Measurements from ENCODE around the gene ATP6V1B1.
"Not testable (repeated sequence)": the region's sequence is repeated elsewhere in the genome, so short reads cannot be mapped to it uniquely, and the experiment has no call there.

Gene ATP6V1B1

DNA sequence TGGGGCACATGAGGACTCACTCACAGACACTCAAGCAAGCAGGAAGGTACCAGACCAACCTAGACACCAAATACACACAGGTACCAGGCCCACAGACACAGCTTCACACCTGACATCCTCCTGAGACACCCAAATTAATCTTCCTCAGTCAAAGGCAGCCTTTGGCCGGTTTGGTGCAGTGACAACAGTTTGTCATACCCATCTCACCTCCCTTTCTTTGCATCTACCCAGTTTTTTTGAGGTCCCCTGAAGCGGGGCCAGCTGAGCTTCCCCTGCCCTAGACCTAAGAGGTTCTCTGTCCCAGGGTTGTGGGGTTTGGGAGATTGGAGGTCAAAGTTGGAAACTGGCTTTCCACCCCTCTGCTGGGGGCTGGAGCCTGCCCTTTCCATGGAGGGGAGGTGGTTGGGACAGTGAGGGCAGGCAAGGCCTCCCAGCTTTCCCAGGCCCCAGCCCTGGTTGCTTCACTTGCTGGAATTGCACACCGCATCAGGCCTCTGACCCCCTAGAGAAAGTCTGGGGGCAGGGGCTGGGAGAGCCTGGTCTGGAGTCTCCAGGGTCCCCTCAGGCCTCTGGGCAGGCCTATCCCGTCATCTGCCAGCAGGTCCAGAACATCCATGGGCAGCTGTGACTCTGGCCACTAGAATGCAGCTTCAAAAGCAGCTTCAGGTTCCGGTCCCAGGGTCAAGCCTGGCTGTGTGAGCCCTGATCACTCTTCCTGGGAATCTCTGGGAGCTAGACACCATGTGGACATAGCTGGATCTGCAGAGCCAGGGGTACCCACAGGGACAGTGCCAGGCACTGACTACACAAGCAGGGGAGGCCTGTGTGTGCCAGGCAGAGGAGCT lies 71.5 kb downstream of the ATP6V1B1 start:
- DNase-seq (ENCODE audit: low spot score) = no peak

DNA sequence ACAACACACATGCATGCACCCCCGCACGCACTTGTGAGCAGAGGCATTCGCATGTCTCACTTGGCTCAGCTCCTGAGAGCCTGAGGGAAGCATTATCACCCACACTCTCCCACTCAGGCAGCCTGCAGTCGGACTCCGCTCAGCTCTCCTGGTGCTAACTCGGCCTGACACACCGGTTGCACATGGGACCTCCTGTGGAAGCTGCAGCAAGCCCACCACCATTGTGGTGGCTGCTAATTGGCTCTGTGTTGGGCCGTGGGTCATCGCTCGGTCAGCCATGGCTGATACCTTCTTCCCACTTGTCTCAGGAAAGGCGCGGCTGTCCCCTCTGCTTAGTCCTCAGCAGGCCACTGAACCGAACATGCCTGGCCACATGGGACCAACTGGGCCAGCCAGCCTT lies 72.6 kb downstream of the ATP6V1B1 start:
- no peak for DNase-seq (ENCODE audit: low spot score)

GRCh38 chr2:71011786-71012185 lies 76.1 kb downstream of the ATP6V1B1 start:
- DNase-seq (ENCODE audit: low spot score) = not testable (repeated sequence)
